HEK293T (cell line): Measurements from ENCODE around the gene DDOST.

ENCODE experiments used
- BHLHE40 ChIP-seq: fragments of 450-650 bp; IDR thresholded peaks from 2 replicates; pipeline ENCODE4 v1.6.1; 2016; ENCODE audit warnings: mild to moderate bottlenecking, moderate library complexity, borderline replicate concordance
- ELF4 ChIP-seq: fragments of 450-650 bp; IDR thresholded peaks from 2 replicates; pipeline ENCODE4 v1.6.1; 2017; ENCODE audit warnings: antibody characterized with exemption
- SP1 ChIP-seq: fragments of 450-650 bp; IDR thresholded peaks from 2 replicates; pipeline ENCODE4 v1.6.1; 2017
- ZNF384 ChIP-seq: fragments of 450-650 bp; IDR thresholded peaks from 2 replicates; pipeline ENCODE4 v1.6.1; 2016

- TF ChIP-seq BHLHE40 (no peak), SP1 (no peak), ELF4 (no peak), ZNF384 (no peak)
Measured at GRCh38 chr1:20663365-20663764, 2.2 kb upstream of the DDOST start.
